Adipocyte (in vitro differentiated cells): ENCODE data around the gene CALML5.

Source experiments
- DNase-seq: peaks from one replicate; pipeline ENCODE4 v3.0.0-alpha.2; 2015; ENCODE audit warnings: low read depth
- H3K27me3 ChIP-seq: replicated peaks from 2 replicates; pipeline ENCODE4 v1.7.0; 2013; ENCODE audit warnings: mild to moderate bottlenecking, low read length, moderate library complexity; ENCODE audit not compliant: control insufficient read depth, insufficient read depth
- H3K36me3 ChIP-seq: 2 replicates; pipeline ENCODE4 v1.7.0; 2013; ENCODE audit warnings: low read length, mild to moderate bottlenecking, moderate library complexity; ENCODE audit not compliant: control insufficient read depth, insufficient read depth, severe bottlenecking
- H3K4me1 ChIP-seq: 2 replicates; pipeline ENCODE4 v1.7.0; 2013; ENCODE audit warnings: mild to moderate bottlenecking, low read length, moderate library complexity; ENCODE audit not compliant: control insufficient read depth, insufficient read depth
- H3K4me3 ChIP-seq: 2 replicates; pipeline ENCODE4 v1.7.0; 2013; ENCODE audit warnings: mild to moderate bottlenecking, low read length, moderate library complexity
- H3K9ac ChIP-seq: 2 replicates; pipeline ENCODE4 v1.7.0; 2013; ENCODE audit warnings: mild to moderate bottlenecking, low read length, moderate library complexity
- H3K9me3 ChIP-seq: 2 replicates; pipeline ENCODE4 v1.7.0; 2013; ENCODE audit warnings: mild to moderate bottlenecking, low read length, moderate library complexity; ENCODE audit not compliant: control insufficient read depth

CALML5 gene

DNA sequence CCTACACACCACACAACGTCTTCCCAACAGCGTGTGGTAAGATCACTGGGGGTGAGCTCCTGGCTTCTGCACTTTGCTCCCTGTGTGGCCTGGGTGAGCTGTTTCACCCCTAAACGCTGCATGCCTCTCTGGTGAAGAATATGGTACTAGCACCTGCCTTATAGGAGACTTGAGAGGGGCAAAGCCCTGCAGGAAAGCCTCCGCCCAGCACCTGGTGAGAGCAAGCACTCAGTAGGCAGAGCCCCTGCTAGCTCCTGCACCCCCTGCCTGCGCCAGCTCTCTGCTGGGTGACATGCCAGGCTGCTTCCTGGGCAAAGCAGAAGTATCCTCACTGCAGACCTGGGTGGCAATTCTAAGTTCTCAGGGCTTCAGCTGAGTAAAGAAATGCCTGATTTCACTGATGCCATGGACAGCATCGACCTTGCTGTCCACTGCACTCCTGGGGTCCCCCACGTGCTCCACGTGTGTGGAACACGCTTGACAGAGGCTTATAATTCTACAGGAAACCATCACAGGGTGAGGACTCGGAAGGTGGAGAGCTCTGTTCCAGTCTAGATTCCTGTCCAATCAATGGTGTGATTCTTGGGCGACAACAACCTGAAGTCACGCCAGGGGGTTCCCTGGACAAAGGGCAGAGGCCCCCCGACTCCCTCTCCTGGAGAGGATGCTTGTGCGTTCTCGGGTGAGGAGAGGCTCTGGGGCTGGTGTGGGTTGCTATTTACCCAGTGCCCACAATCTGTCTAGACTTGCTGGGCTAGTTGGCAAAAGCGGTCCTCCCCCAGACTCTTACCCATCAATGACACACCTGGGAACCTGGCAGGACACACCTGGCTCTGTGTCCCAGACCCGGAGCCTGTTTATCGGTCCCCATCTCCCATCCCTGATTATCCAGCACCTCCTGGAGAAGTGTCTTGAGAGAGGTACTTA, 5.0 kb upstream of the CALML5 start:
- no peak overlapping the region for H3K9ac ChIP-seq

DNA sequence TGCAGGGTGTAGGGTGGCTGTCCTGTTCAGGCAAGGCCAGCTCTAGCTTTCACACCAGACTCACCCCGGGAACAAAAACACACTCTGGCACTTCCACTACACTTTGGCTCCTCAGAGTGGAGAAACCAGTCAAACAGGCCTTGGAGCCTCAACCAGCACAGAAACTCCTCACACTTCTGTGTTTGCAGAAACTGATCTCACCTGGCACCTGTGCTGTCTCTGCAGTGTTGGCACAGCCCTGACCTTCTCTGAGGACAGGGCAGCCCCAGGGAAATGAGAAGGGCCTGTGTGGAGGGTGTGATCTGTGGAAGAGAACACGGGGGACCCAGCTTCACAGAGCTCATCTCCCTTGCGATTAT, 4.1 kb upstream of the CALML5 start:
- Histone ChIP-seq H3K4me1 (no peaks in the 10 kb centered on the region), H3K27me3 (peaks cover 44% of the 10 kb centered on the region), H3K9ac (no peak overlapping the region), H3K4me3 (no peak overlapping the region), H3K9me3 (peaks cover 4% of the 10 kb centered on the region), H3K36me3 (no peaks in the 10 kb centered on the region)
- no peak for DNase-seq

More for the DNA sequence above, 5.0 kb upstream of the CALML5 start:
- Histone ChIP-seq H3K9me3 (peaks cover 4% of the 10 kb centered on the region), H3K4me3 (no peak overlapping the region), H3K27me3 (peaks cover 49% of the 10 kb centered on the region), H3K4me1 (no peaks in the 10 kb centered on the region), H3K36me3 (no peaks in the 10 kb centered on the region)
- DNase-seq = no peak

DNA sequence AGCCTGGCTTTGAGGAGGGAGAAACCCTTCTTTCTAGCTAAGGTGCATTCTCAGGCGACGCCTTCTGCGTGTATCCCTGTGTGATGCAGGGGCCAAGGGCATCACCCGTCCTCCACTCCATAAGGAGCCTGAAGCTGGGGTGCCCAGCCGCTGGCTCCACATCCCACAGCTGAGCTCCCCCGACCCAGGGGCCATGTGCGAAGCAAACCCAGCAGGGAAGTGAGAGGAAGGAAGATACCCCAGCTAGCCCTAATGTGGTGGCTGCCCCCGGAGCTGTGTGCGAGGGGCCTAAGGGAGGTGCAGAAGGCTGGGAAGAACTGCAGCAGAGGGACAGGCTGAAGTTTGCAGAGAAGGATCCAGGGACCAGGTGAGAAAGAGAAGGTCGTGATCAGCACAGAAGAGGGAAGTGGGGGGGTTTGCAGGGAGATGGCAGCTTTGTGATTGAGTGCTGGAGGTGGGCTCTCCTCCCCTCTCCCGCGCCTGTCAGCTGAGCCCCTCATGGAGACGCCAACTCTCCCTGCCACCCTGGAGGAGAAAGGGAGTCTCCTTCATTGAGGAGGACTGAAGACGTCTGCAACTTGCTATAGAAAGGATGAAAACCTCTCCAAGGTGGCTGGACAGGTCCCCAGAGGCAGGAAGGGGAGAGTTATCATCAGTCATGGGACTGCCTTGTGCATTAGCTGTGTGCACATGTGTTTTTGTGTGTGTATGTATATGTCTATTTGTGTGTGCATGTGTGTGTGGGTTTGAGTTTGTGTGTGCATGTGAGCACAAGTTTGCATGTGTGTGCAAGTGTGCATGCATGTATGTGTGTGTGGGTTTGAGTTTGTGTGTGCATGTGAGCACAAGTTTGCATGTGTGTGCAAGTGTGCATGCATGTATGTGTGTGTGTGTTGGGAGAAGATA, 3.5 kb upstream of the CALML5 start:
- Histone ChIP-seq H3K4me1 (no peaks in the 10 kb centered on the region), H3K9me3 (peaks cover 4% of the 10 kb centered on the region), H3K27me3 (peaks cover 49% of the 10 kb centered on the region), H3K9ac (no peak overlapping the region), H3K4me3 (no peak overlapping the region), H3K36me3 (no peaks in the 10 kb centered on the region)
- no peak for DNase-seq

DNA sequence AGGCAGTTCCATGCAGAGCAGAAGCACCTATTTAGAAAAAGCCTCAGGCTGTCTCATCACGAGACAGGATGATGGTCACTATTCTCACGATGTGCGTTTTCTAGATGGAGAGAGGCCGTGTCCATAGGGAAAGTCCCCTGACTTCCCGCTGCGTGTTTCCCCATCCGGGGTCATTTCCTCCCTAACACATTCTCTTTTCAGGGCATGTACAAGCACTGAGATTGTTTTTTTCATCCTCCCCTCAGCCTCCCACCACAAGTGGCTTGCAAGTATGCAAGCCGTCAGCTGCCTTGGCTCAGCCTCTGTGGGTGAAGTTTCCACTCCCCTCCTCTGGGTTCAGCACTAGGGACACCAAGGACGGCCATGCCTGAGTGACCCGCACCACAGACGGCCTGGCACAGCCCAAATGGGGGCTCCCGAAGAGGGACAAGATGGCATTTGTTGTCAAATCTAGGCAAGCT, 2.7 kb upstream of the CALML5 start:
- Histone ChIP-seq H3K4me3 (no peak overlapping the region), H3K9ac (no peak overlapping the region), H3K27me3 (peaks cover 56% of the 10 kb centered on the region), H3K4me1 (no peaks in the 10 kb centered on the region), H3K36me3 (no peaks in the 10 kb centered on the region), H3K9me3 (peaks cover 4% of the 10 kb centered on the region)
- DNase-seq = no peak

DNA sequence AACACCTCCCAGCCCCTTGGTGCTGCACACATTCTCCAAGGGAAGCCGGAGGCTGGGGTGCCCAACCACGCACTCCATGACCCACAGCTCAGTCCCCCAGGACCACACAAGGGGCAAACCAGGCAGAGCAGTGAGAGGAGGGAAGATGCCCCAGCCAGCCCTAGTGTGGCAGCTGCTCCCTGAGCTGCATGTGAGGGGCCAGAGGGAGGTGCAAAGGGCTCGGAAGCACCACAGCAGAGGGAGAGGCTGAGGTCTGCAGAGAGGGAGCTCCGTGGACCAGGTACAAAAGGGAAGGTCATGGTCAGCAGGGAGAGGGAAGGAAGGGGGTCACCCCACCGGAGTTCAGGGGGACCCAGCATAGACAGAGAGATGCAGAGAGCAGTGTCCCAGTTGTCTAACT, 1.5 kb upstream of the CALML5 start:
- peaks cover 4% of the 10 kb centered on the region for H3K9me3 ChIP-seq
- no peak overlapping the region for H3K9ac ChIP-seq
- H3K4me3 ChIP-seq = no peak overlapping the region
- peaks cover 61% of the 10 kb centered on the region for H3K27me3 ChIP-seq
- H3K36me3 ChIP-seq = no peaks in the 10 kb centered on the region
- no peak for DNase-seq
- H3K4me1 ChIP-seq = no peaks in the 10 kb centered on the region

DNA sequence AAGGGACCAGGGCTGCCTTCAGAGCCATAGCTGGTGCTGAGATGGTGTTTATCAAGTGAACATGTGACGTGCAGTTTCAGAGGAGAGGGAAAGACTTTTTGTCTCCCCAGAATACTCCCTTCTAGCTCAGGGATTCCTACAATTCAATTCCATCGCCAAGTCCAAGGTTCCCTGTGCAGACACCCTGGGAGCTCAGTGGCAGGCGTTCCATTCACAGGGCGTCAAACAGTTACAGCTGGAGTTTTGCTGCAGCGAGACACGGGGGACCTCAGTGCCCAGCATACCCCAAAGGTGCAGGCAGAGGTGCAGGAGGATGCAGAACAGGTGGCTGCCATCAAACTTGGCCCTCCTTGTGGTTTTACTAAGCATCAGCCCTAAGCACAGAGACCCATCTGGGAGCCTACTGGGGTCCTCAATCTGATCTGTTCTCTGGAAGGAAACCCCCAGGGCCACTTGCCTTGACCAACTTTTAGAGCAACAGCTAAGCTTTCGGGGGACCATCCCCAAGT, 846 bp upstream of the CALML5 start:
- H3K9me3 ChIP-seq = peaks cover 4% of the 10 kb centered on the region
- peaks cover 61% of the 10 kb centered on the region for H3K27me3 ChIP-seq
- no peaks in the 10 kb centered on the region for H3K4me1 ChIP-seq
- DNase-seq = no peak
- H3K4me3 ChIP-seq = no peak overlapping the region
- no peak overlapping the region for H3K9ac ChIP-seq
- H3K36me3 ChIP-seq = no peaks in the 10 kb centered on the region

DNA sequence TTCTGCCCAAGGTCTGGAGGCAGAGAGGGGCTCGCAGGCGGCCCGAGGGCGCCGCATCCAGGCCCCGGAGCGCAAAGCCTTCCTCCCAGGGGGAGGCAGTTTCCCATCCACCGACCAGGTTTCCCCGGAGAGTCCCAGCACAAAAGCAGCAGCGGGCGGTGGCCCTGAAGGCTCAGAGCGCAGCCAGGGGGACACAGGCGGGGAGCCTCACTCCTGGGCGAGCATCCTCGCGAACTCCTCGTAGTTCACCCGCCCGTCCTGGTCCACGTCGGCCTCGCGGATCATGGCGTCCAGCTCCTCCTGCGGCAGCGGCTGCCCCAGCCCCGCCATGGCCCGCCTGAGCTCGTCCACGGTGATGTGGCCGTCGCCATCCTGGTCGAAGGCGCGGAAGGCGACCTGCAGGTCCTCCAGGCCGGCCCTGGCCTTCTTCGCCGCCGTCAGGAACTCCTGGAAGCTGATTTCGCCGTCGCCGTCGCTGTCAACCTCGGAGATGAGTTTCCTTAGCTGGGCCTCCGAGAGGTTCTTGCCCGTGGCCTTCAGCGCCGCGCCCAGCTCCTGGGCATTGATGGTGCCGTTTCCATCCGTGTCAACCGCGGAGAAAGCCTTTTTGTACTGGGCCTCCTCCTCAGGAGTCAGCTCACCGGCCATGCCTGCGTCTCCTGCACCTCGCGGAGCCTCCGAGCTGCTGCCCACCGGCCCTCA, 428 bp downstream of the CALML5 start:
- no peaks in the 10 kb centered on the region for H3K4me1 ChIP-seq
- DNase-seq = no peak
- no peak overlapping the region for H3K9ac ChIP-seq
- H3K4me3 ChIP-seq = no peak overlapping the region
- peaks cover 4% of the 10 kb centered on the region for H3K9me3 ChIP-seq
- H3K27me3 ChIP-seq = peaks cover 58% of the 10 kb centered on the region
- H3K36me3 ChIP-seq = no peaks in the 10 kb centered on the region

DNA sequence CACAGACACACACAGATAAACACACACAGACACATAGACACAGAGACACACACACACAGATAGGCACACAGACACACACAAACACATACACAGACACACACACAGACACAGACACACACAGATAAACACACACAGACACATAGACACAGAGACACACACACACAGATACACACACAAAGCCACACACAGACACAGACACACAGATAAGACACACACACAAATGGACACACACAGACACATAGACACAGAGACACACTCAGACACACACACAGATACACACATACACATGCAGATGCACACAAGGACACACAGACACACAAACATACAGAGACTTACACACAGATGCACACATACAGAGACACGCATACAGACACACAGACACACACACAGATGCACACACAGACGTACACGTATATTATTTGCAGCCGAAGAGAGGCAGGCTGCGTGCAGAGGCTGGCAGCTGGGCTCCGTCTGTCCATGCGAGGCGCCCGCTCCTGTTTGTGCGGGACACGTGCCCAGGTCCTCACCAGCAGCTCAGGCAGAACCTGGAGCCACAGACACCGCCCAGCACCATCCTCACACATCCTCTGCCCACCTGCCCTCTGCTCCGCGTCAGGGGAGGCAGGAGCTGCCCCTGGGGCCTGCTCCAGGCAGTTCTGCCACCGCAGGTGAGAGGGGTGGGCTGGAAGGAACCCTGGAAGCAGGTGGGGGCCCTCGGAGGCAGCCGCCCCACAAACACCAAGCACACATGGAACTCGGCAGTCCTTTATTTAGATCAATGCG, 1.2 kb downstream of the CALML5 start:
- Histone ChIP-seq H3K9me3 (peaks cover 4% of the 10 kb centered on the region), H3K27me3 (peaks cover 52% of the 10 kb centered on the region), H3K9ac (no peak overlapping the region), H3K36me3 (no peaks in the 10 kb centered on the region), H3K4me1 (no peaks in the 10 kb centered on the region), H3K4me3 (no peak overlapping the region)
- no peak for DNase-seq

DNA sequence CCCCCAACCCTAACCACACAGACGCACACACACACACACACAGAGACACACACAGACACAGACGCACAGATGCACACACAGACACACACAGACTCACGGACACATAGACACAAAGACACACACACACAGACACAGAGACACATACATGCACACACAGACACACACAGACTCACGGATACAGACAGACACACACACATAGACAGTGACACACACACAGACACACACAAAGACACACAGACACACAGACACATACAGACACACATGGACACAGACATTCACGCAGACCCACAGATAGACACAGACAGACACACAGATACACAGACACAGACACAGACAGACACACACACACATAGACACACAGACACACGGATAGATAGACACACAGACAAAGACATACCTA, 2.1 kb downstream of the CALML5 start:
- H3K4me1 ChIP-seq = no peaks in the 10 kb centered on the region

More for the DNA sequence above, 2.1 kb downstream of the CALML5 start:
- no peaks in the 10 kb centered on the region for H3K36me3 ChIP-seq
- H3K27me3 ChIP-seq = peaks cover 43% of the 10 kb centered on the region
- no peak overlapping the region for H3K4me3 ChIP-seq
- H3K9ac ChIP-seq = no peak overlapping the region
- peaks cover 9% of the 10 kb centered on the region for H3K9me3 ChIP-seq
- DNase-seq = no peak
